ENCODE measurements around the gene POU2F1.

Gene POU2F1

GRCh38 chr1:167452483-167452882, 231.8 kb downstream of the POU2F1 start:
- no peak for FAIRE-seq

GRCh38 chr1:167453123-167453522, 232.4 kb downstream of the POU2F1 start:
- no peak for FAIRE-seq

- FAIRE-seq = no peak
These were observed 233.7 kb downstream of the POU2F1 start for GRCh38 chr1:167454304-167454893.

- FAIRE-seq = no peak
These were observed 234.5 kb downstream of the POU2F1 start for GRCh38 chr1:167454894-167455785.

GRCh38 chr1:167455786-167456446, 235.2 kb downstream of the POU2F1 start:
- no peak for FAIRE-seq

- FAIRE-seq = no peak
These were observed 235.8 kb downstream of the POU2F1 start for GRCh38 chr1:167456524-167456923.

- FAIRE-seq = no peak
These were observed 236.2 kb downstream of the POU2F1 start for GRCh38 chr1:167456926-167457325.

- no peak for FAIRE-seq
These were observed 237.4 kb downstream of the POU2F1 start for GRCh38 chr1:167457936-167458584.

- no peak for FAIRE-seq
These were observed 240.2 kb downstream of the POU2F1 start for GRCh38 chr1:167460836-167461235.

- no peak for FAIRE-seq
These were observed 241.7 kb downstream of the POU2F1 start for GRCh38 chr1:167462341-167462740.

GRCh38 chr1:167463080-167463479, 242.4 kb downstream of the POU2F1 start:
- FAIRE-seq = no peak

- FAIRE-seq = no peak
These were observed 243.3 kb downstream of the POU2F1 start for GRCh38 chr1:167463875-167464575.

GRCh38 chr1:167465018-167465417, 244.3 kb downstream of the POU2F1 start:
- FAIRE-seq = no peak

GRCh38 chr1:167465743-167466142, 245.1 kb downstream of the POU2F1 start:
- FAIRE-seq = no peak

- FAIRE-seq = no peak
These were observed 246.5 kb downstream of the POU2F1 start for GRCh38 chr1:167467126-167467710.

GRCh38 chr1:167467752-167468151, 247.1 kb downstream of the POU2F1 start:
- FAIRE-seq = no peak

- no peak for FAIRE-seq
These were observed 248.7 kb downstream of the POU2F1 start for GRCh38 chr1:167469280-167469965.

GRCh38 chr1:167471568-167471967, 250.9 kb downstream of the POU2F1 start:
- no peak for FAIRE-seq

GRCh38 chr1:167472752-167473521, 252.3 kb downstream of the POU2F1 start:
- no peak for FAIRE-seq

GRCh38 chr1:167473761-167474160, 253.1 kb downstream of the POU2F1 start:
- FAIRE-seq = no peak

GRCh38 chr1:167474191-167474641, 253.5 kb downstream of the POU2F1 start:
- FAIRE-seq = no peak

Measured in A204.1 (cell line).